CD14-positive monocyte (primary cell): Measurements from ENCODE around the gene GID8. TPM values are rescaled to one million over a fixed set of nuclear protein-coding genes. Genes with fewer than 3 reads are reported as not detected.

Source experiments
- DNase-seq, 3 donors: peaks; one replicate each; pipeline ENCODE4 v3.0.0-alpha.2; 2011 to 2022
- H2AFZ ChIP-seq: 2 replicates; pipeline ENCODE4 v1.6.0; 2012; ENCODE audit warnings: mild to moderate bottlenecking, low read depth, low read length, inconsistent platforms; ENCODE audit not compliant: insufficient read depth, poor library complexity, severe bottlenecking
- H3K27ac ChIP-seq, 2 donors: 1 replicate in 1 of 2; 2 replicates in 1 of 2; pipeline ENCODE4 v1.5.1; 2012 to 2013; ENCODE audit warnings: low read length in 2 of 2, control low read depth in 1 of 2, inconsistent platforms in 1 of 2, low read depth in 1 of 2, mild to moderate bottlenecking in 1 of 2
- H3K27me3 ChIP-seq, 2 donors: one replicate each; pipeline versions ENCODE4 v1.6.0 to v1.6.1; 2011 to 2013; ENCODE audit warnings: low read length in 2 of 2; ENCODE audit not compliant: control insufficient read depth in 2 of 2, insufficient read depth in 2 of 2
- H3K36me3 ChIP-seq, 2 donors: replicated peaks in 1 of 2; 1 replicate in 1 of 2; 2 replicates in 1 of 2; pipeline versions ENCODE4 v1.5.1 to v1.6.1; 2012 to 2013; ENCODE audit warnings: low read length in 2 of 2, control low read depth in 1 of 2, inconsistent platforms in 1 of 2, mild to moderate bottlenecking in 1 of 2; ENCODE audit not compliant: insufficient read depth in 2 of 2, control insufficient read depth in 1 of 2
- H3K4me1 ChIP-seq, 2 donors: 1 replicate in 1 of 2; 2 replicates in 1 of 2; pipeline versions ENCODE4 v1.5.1 to v1.6.1; 2012 to 2013; ENCODE audit warnings: low read length in 2 of 2, control low read depth in 1 of 2, inconsistent platforms in 1 of 2, mild to moderate bottlenecking in 1 of 2, moderate library complexity in 1 of 2; ENCODE audit not compliant: insufficient read depth in 2 of 2, control insufficient read depth in 1 of 2
- H3K4me2 ChIP-seq: replicated peaks from 2 replicates; pipeline ENCODE3; 2012; ENCODE audit warnings: low read length, moderate library complexity, mild to moderate bottlenecking; ENCODE audit not compliant: poor library complexity, severe bottlenecking; ENCODE audit errors: extremely low read depth
- H3K4me3 ChIP-seq, 3 experiments: fragments of 200-600 bp in 1 of 3; sonication (generic) in 1 of 3; replicated peaks in 1 of 3; 1 replicate in 2 of 3; 2 replicates in 1 of 3; pipeline ENCODE4 v1.5.1; 2011 to 2013; ENCODE audit warnings: low read length in 3 of 3, mild to moderate bottlenecking in 3 of 3, control low read depth in 2 of 3, low read depth in 2 of 3, inconsistent platforms in 1 of 3, moderate library complexity in 1 of 3
- H3K79me2 ChIP-seq: 2 replicates; pipeline ENCODE4 v1.6.0; 2012; ENCODE audit warnings: mild to moderate bottlenecking, control low read depth, inconsistent platforms, low read length, moderate library complexity; ENCODE audit not compliant: insufficient read depth
- H3K9ac ChIP-seq: 2 replicates; pipeline ENCODE4 v1.6.0; 2017; ENCODE audit warnings: low read length, mild to moderate bottlenecking; ENCODE audit not compliant: insufficient read depth, poor library complexity, severe bottlenecking
- H3K9me3 ChIP-seq, 2 donors: replicated peaks in 1 of 2; 1 replicate in 1 of 2; 2 replicates in 1 of 2; pipeline versions ENCODE4 v1.5.1 to v1.6.1; 2012 to 2013; ENCODE audit warnings: low read length in 2 of 2, control low read depth in 1 of 2; ENCODE audit not compliant: control insufficient read depth in 1 of 2, insufficient read depth in 1 of 2
- H4K20me1 ChIP-seq: 2 replicates; pipeline ENCODE4 v1.6.0; 2012; ENCODE audit warnings: mild to moderate bottlenecking, low read length, control low read depth, moderate library complexity; ENCODE audit not compliant: insufficient read depth
- H3K27ac Mint-ChIP-seq, 7 donors: one replicate each; pipeline ENCODE4 v1.8.0; 2020; ENCODE audit warnings: mild to moderate bottlenecking in 7 of 7, mixed read lengths in 7 of 7, moderate library complexity in 6 of 7, inconsistent platforms in 2 of 7
- H3K27me3 Mint-ChIP-seq, 3 donors: one replicate each; pipeline ENCODE4 v1.8.0; 2021 to 2022; ENCODE audit warnings: low read depth in 3 of 3, mild to moderate bottlenecking in 3 of 3, mixed read lengths in 3 of 3, moderate library complexity in 3 of 3, inconsistent platforms in 1 of 3
- H3K36me3 Mint-ChIP-seq, 2 donors: one replicate each; pipeline ENCODE4 v1.8.0; 2020; ENCODE audit warnings: mixed read lengths in 2 of 2, inconsistent platforms in 1 of 2, mild to moderate bottlenecking in 1 of 2
- H3K4me1 Mint-ChIP-seq: one replicate; pipeline ENCODE4 v1.8.0; 2020; ENCODE audit warnings: mild to moderate bottlenecking, mixed read lengths
- H3K4me3 Mint-ChIP-seq, 2 donors: one replicate each; pipeline ENCODE4 v1.8.0; 2020; ENCODE audit warnings: mild to moderate bottlenecking in 2 of 2, mixed read lengths in 2 of 2, moderate library complexity in 1 of 2
- H3K9me3 Mint-ChIP-seq, 7 donors: one replicate each; pipeline ENCODE4 v1.8.0; 2020 to 2022; ENCODE audit warnings: mixed read lengths in 7 of 7, mild to moderate bottlenecking in 6 of 7, moderate library complexity in 6 of 7, inconsistent platforms in 2 of 7
- WGBS: methylation state at CpG from one replicate; pipeline ENCODE4 v1.1.5; 2013; ENCODE audit warnings: missing lambda C conversion rate; ENCODE audit not compliant: insufficient coverage; 5-methylcytosine and 5-hydroxymethylcytosine counted together
- intact Hi-C, 2 donors: fragments of 100-400 bp; cut with micrococcal nuclease; formaldehyde crosslinking; loops; one replicate each; pipeline versions ENCODE4 v1.15.0 to v1.15.1; 2023
- polyA plus RNA-seq, 3 donors: library from polyadenylated mRNA; depleted of rRNA in 1 of 3; unstranded in 2 of 3; stranded (reverse) in 1 of 3; fragments of 300-500 nt in 2 of 3; fragments of >200 nt in 1 of 3; fragmentation: Illumina TruSeq in 2 of 3; gene quantifications; 1 replicate in 2 of 3; 2 replicates in 1 of 3; pipeline ENCODE4 v1.2.3, GENCODE V29; 2012 to 2021
- TF ChIP-seq, protein P1 (sequence below): fragments of 200-600 bp; IDR thresholded peaks from one replicate; pipeline ENCODE4 v1.8.0; 2022; ENCODE audit warnings: antibody characterized with exemption, mild to moderate bottlenecking

Gene GID8
- polyA plus RNA-seq, 3 donors = 12.4 to 19.7 (median 12.7) TPM

DNA sequence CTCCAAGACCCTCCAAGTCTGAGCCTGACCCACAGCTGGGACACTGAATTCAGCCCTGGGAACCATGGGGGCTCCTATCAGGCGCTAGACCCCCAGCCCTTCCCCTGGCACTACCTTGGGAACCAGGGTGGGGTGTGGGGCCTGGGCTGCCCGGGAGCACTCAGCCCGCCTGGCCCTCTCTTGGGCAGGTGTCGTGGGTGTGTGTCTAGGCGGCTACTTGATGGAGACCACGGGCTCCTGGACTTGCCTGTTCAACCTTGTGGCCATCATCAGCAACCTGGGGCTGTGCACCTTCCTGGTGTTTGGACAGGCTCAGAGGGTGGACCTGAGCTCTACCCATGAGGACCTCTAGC is 29.2 kb downstream of the GID8 start:
- peaks cover 15 to 31% of the 10 kb centered on the region in 2 donors for H3K36me3 ChIP-seq
- WGBS = 93% methylated on average over 6 of the region's 6 CpGs

DNA sequence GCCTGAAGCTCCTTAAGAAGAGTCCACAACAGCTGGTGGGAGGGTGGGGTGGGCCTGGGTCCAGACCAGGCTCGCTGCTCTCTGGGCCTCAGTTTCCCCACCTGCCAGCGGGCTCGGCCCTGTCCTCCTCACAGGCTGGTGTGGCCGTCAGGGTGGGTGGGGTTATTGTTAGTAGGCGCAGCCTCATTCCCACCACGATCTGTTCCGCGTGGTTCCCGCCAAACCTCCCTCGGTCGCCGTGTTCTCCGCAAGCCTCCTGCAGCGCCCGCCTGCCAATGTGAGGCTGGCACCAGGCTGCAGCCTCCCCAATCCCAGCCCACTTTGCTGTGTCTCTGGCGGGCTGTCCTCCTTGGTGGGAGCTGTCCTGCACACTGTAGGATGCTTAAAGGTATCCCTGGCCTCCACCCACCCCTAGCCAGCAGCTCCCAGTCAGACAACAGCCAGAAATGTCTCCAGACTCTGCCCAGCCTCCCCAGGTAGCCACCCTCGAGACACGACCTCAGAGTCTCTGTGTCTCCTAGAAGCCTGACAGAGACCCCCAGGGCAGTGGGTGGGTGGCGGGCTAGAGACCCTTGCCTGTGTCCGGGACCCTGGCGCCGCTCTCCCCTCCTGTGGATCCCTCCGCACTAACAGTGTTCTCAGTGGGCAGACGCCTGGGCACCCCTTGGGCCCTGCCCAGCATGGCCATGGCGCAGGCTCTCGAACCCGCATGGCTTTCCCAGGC is 29.8 kb downstream of the GID8 start:
- DNase-seq = no peak
- no peaks in the 10 kb centered on the region for H4K20me1 ChIP-seq
- intact Hi-C loops = no loop called here
- Mint-ChIP-seq H3K27me3 (peaks cover 25 to 34% (median 32%) of the 10 kb centered on the region in 3 donors), H3K9me3 (peaks cover 0 to 6% (median 0%) of the 10 kb centered on the region in 7 donors), H3K4me1 (peaks cover 11% of the 10 kb centered on the region), H3K27ac (no peak overlapping the region), H3K4me3 (no peak overlapping the region), H3K36me3 (peaks cover 16 to 37% of the 10 kb centered on the region in 2 donors)
- no peak overlapping the region for H2AFZ ChIP-seq
- no peak overlapping the region for H3K4me3 ChIP-seq
- H3K79me2 ChIP-seq = no peaks in the 10 kb centered on the region
- peaks cover 9 to 25% of the 10 kb centered on the region in 2 donors for H3K36me3 ChIP-seq
- H3K9me3 ChIP-seq = peaks cover 0 to 2% of the 10 kb centered on the region in 2 donors
- no peak overlapping the region for H3K9ac ChIP-seq
- H3K27ac ChIP-seq = no peak overlapping the region
- TF ChIP-seq, protein P1, sequence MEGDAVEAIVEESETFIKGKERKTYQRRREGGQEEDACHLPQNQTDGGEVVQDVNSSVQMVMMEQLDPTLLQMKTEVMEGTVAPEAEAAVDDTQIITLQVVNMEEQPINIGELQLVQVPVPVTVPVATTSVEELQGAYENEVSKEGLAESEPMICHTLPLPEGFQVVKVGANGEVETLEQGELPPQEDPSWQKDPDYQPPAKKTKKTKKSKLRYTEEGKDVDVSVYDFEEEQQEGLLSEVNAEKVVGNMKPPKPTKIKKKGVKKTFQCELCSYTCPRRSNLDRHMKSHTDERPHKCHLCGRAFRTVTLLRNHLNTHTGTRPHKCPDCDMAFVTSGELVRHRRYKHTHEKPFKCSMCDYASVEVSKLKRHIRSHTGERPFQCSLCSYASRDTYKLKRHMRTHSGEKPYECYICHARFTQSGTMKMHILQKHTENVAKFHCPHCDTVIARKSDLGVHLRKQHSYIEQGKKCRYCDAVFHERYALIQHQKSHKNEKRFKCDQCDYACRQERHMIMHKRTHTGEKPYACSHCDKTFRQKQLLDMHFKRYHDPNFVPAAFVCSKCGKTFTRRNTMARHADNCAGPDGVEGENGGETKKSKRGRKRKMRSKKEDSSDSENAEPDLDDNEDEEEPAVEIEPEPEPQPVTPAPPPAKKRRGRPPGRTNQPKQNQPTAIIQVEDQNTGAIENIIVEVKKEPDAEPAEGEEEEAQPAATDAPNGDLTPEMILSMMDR = no peak
- peaks cover 5 to 6% of the 10 kb centered on the region in 2 donors for H3K4me1 ChIP-seq
- no peak overlapping the region for H3K4me2 ChIP-seq
- 90% methylated on average over 19 of the region's 27 CpGs for WGBS
- H3K27me3 ChIP-seq = peaks cover 2 to 22% of the 10 kb centered on the region in 2 donors

More for the DNA sequence above, 29.2 kb downstream of the GID8 start:
- H3K9me3 ChIP-seq = no peaks in the 10 kb centered on the region
- Mint-ChIP-seq H3K9me3 (peaks cover 0 to under 1% (median 0%) of the 10 kb centered on the region in 7 donors), H3K27ac (no peak overlapping the region), H3K27me3 (peaks cover 19 to 28% (median 25%) of the 10 kb centered on the region in 3 donors), H3K4me3 (no peak overlapping the region), H3K4me1 (peaks cover 8% of the 10 kb centered on the region), H3K36me3 (peaks cover 20 to 41% of the 10 kb centered on the region in 2 donors)
- intact Hi-C loops = no loop called here
- no peak overlapping the region for H3K4me3 ChIP-seq
- no peak overlapping the region for H3K9ac ChIP-seq
- TF ChIP-seq, protein P1 = no peak
- H3K4me1 ChIP-seq = no peaks in the 10 kb centered on the region
- H2AFZ ChIP-seq = no peak overlapping the region
- no peaks in the 10 kb centered on the region for H4K20me1 ChIP-seq
- no peak overlapping the region for H3K4me2 ChIP-seq
- peaks cover 0 to 16% of the 10 kb centered on the region in 2 donors for H3K27me3 ChIP-seq
- no peak overlapping the region for H3K27ac ChIP-seq
- DNase-seq = no peak
- H3K79me2 ChIP-seq = no peaks in the 10 kb centered on the region
